Mesodermal cell (in vitro differentiated cells): ENCODE data around the gene PRR33.

Experiments
- H3K27ac ChIP-seq: 2 replicates; pipeline ENCODE4 v1.7.0; 2013; ENCODE audit warnings: mild to moderate bottlenecking, low read depth, low read length, moderate library complexity; ENCODE audit not compliant: severe bottlenecking
- H3K36me3 ChIP-seq: 2 replicates; pipeline ENCODE4 v1.7.1; 2013; ENCODE audit warnings: mild to moderate bottlenecking, low read length, moderate library complexity; ENCODE audit not compliant: control insufficient read depth, insufficient read depth
- H3K4me1 ChIP-seq: one replicate; pipeline ENCODE4 v1.7.1; 2013; ENCODE audit warnings: mild to moderate bottlenecking, low read length; ENCODE audit not compliant: insufficient read depth, control insufficient read depth, poor library complexity, severe bottlenecking
- H3K4me3 ChIP-seq: 2 replicates; pipeline ENCODE4 v1.7.0; 2013; ENCODE audit warnings: low read length, control low read depth, mild to moderate bottlenecking; ENCODE audit not compliant: insufficient read depth, poor library complexity, severe bottlenecking; ENCODE audit errors: extremely low read depth
- H3K9me3 ChIP-seq: 2 replicates; pipeline ENCODE4 v1.7.1; 2013; ENCODE audit warnings: mild to moderate bottlenecking, low read length, moderate library complexity; ENCODE audit not compliant: control insufficient read depth
- WGBS, 2 experiments: methylation state at CpG; one replicate each; pipeline ENCODE4 v1.1.5; 2013; ENCODE audit warnings: missing lambda C conversion rate in 2 of 2; ENCODE audit not compliant: insufficient coverage in 2 of 2; 5-methylcytosine and 5-hydroxymethylcytosine counted together

Gene PRR33

DNA sequence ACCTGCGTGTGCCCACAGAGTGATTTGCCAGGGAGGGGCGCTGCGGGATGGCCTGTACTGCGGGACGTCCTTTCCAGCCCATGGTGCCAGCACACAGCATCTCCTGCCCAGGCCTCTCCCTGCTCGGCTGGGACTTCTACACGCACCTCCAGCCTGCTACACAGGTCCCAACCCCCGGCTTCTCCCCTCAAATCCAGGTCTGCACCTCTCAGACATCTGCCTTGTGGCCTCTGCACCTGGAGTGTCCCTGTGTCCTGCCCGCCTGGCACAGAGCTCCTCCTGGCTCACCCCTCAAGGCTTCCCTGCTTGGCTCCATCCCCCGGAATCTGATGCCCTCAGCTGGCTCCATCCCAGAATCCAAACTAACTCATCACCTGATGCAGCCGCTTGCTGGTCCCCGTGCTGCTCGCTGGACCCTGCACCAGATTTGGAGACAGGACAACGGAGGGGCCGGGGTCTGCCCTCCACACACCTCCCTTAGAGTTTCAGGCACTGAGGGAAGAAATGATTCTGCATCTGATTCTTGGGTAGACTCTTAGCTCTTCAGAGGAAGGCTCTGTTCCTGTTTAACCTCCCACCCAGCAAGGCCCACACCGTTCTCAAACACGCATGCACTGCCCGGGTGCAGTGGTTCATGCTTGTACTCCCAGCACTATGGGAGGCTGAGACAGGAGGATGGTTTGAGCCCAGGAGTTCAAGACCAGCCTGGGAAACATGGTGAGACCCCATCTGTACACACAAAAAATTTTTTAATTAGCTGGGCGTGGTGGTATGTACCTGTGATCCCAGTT is 42.9 kb downstream of the PRR33 start:
- 88 to 95% methylated on average over 14 of the region's 19 CpGs for WGBS, 2 experiments
- H3K27ac ChIP-seq = no peak overlapping the region

GRCh38 chr11:1847926-1848639 is 43.6 kb downstream of the PRR33 start:
- Histone ChIP-seq H3K9me3 (no peaks in the 10 kb centered on the region), H3K27ac (no peak overlapping the region), H3K36me3 (no peaks in the 10 kb centered on the region), H3K4me1 (peaks cover 13% of the 10 kb centered on the region), H3K4me3 (no peak overlapping the region)
- WGBS, 2 experiments = 93 to 96% methylated on average over 14 to 15 of the region's 18 CpGs

More for the DNA sequence above, 42.9 kb downstream of the PRR33 start:
- no peak overlapping the region for H3K4me3 ChIP-seq
- no peaks in the 10 kb centered on the region for H3K36me3 ChIP-seq
- H3K4me1 ChIP-seq = peaks cover 13% of the 10 kb centered on the region
- H3K9me3 ChIP-seq = no peaks in the 10 kb centered on the region

GRCh38 chr11:1847006-1847735 is 44.5 kb downstream of the PRR33 start:
- 92 to 93% methylated on average over 24 to 26 of the region's 34 CpGs for WGBS, 2 experiments
- no peaks in the 10 kb centered on the region for H3K36me3 ChIP-seq
- peaks cover 13% of the 10 kb centered on the region for H3K4me1 ChIP-seq
- no peak overlapping the region for H3K27ac ChIP-seq
- H3K9me3 ChIP-seq = no peaks in the 10 kb centered on the region
- no peak overlapping the region for H3K4me3 ChIP-seq

- H3K27ac ChIP-seq = no peak overlapping the region
- no peak overlapping the region for H3K4me3 ChIP-seq
- H3K9me3 ChIP-seq = no peaks in the 10 kb centered on the region
- WGBS, 2 experiments = 91% methylated on average over 7 to 8 of the region's 9 CpGs
- no peaks in the 10 kb centered on the region for H3K36me3 ChIP-seq
- peaks cover 13% of the 10 kb centered on the region for H3K4me1 ChIP-seq
These were observed 45.2 kb downstream of the PRR33 start for GRCh38 chr11:1846453-1846932.

- H3K4me1 ChIP-seq = peaks cover 13% of the 10 kb centered on the region
- 89 to 95% methylated on average over 14 to 17 of the region's 21 CpGs for WGBS, 2 experiments
- no peaks in the 10 kb centered on the region for H3K9me3 ChIP-seq
- no peak overlapping the region for H3K27ac ChIP-seq
- no peaks in the 10 kb centered on the region for H3K36me3 ChIP-seq
- H3K4me3 ChIP-seq = no peak overlapping the region
These were observed 45.9 kb downstream of the PRR33 start for GRCh38 chr11:1845561-1846452.

GRCh38 chr11:1845095-1845429 is 46.6 kb downstream of the PRR33 start:
- no peaks in the 10 kb centered on the region for H3K36me3 ChIP-seq

GRCh38 chr11:1844221-1845094 is 47.2 kb downstream of the PRR33 start:
- no peak overlapping the region for H3K27ac ChIP-seq
- WGBS, 2 experiments = 91 to 92% methylated on average over 19 to 22 of the region's 23 CpGs
- no peaks in the 10 kb centered on the region for H3K36me3 ChIP-seq
- peaks cover 13% of the 10 kb centered on the region for H3K4me1 ChIP-seq
- H3K9me3 ChIP-seq = no peaks in the 10 kb centered on the region
- H3K4me3 ChIP-seq = no peak overlapping the region

More at GRCh38 chr11:1845095-1845429, 46.6 kb downstream of the PRR33 start:
- 81 to 85% methylated on average over 1 of the region's 1 CpG for WGBS, 2 experiments
- no peaks in the 10 kb centered on the region for H3K9me3 ChIP-seq
- no peak overlapping the region for H3K27ac ChIP-seq
- H3K4me3 ChIP-seq = no peak overlapping the region
- peaks cover 13% of the 10 kb centered on the region for H3K4me1 ChIP-seq

GRCh38 chr11:1843796-1844195 is 47.9 kb downstream of the PRR33 start:
- no peak overlapping the region for H3K4me3 ChIP-seq
- 84 to 98% methylated on average over 4 to 8 of the region's 8 CpGs for WGBS, 2 experiments

DNA sequence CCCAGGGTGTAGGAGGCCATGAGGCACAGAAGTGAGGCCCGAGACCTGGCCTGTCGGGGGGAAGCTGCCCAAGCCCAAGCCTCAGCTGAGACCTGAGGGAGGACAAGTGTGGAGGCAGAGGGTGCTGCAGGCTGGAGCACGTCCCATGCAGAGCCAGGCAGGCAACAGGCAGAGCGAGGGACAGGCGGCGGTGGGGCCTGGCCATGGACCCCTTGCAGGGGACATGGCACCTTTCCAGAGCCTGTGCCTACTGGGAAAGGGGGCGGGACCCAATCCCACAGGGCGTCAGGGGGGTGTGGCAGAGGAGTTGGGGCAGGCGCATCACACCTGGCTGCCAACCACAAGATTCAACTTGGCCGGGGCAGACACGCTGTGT is 48.6 kb downstream of the PRR33 start:
- Histone ChIP-seq H3K36me3 (no peaks in the 10 kb centered on the region), H3K9me3 (no peaks in the 10 kb centered on the region), H3K4me3 (no peak overlapping the region), H3K27ac (no peak overlapping the region), H3K4me1 (peaks cover 13% of the 10 kb centered on the region)
- 85 to 93% methylated on average over 7 to 8 of the region's 11 CpGs for WGBS, 2 experiments

More at GRCh38 chr11:1843796-1844195, 47.9 kb downstream of the PRR33 start:
- H3K9me3 ChIP-seq = no peaks in the 10 kb centered on the region
- no peaks in the 10 kb centered on the region for H3K36me3 ChIP-seq
- H3K4me1 ChIP-seq = peaks cover 13% of the 10 kb centered on the region
- H3K27ac ChIP-seq = no peak overlapping the region
